HepG2 (cell line): ENCODE results near the gene CACNA2D3. TPM values are rescaled to one million over a fixed set of nuclear protein-coding genes. Genes with fewer than 3 reads are reported as not detected.
A peak's percentile ranks its signal among the peaks of the same experiment; 100 is the strongest.

Experiments
- ATAC-seq: fragments of 200-7000 bp; cut with Tn5 transposase; 3 replicates; pipeline ENCODE4 v1.9.1; 2020; ENCODE audit warnings: mild to moderate bottlenecking, moderate library complexity
- BruUV-seq: library from RNA; stranded (reverse); fragments of 400-500 nt; replicated peaks from 2 replicates; lab custom pipeline; 2021; lab: Mats Ljungman, UMichigan
- CTCF ChIA-PET: fragments of 300-600 bp; formaldehyde crosslinking; extraction: SDS; loops from one replicate; lab custom pipeline; 2021; ENCODE audit warnings: low total read pairs, inconsistent platforms, low intra/inter-chr PET ratio; lab: Yijun Ruan, JAX
- POLR2A ChIA-PET: fragments of 350-600 bp; sonication (Branson Sonifier 250); formaldehyde crosslinking; loops from one replicate; lab custom pipeline; 2020; ENCODE audit warnings: antibody characterized with exemption, inconsistent platforms; lab: Yijun Ruan, JAX
- DNase-seq: peaks from one replicate; pipeline ENCODE4 v3.0.0-alpha.2; 2015; ENCODE audit warnings: low spot score
- FAIRE-seq: peaks from 3 replicates; lab custom pipeline; 2011; peaks lifted over from hg19 to GRCh38; lab: Jason Lieb, UNC
- H2AFZ ChIP-seq: one replicate; pipeline ENCODE4 v1.6.1; 2011; ENCODE audit warnings: low read length, inconsistent platforms
- H3K27ac ChIP-seq: fragments of 300-600 bp; 3 replicates; pipeline ENCODE4 v1.8.0; 2011; ENCODE audit warnings: mixed run types, mild to moderate bottlenecking, mixed read lengths, low read length, inconsistent platforms; ENCODE audit not compliant: insufficient read depth; ENCODE audit errors: extremely low read length
- H3K27me3 ChIP-seq, 2 experiments: fragments of 200-600 bp in 1 of 2; 2 replicates in 1 of 2; 3 replicates in 1 of 2; pipeline versions ENCODE4 v1.6.0 to v1.8.0; 2011; ENCODE audit warnings: low read length in 2 of 2, mild to moderate bottlenecking in 2 of 2, moderate library complexity in 2 of 2, inconsistent platforms in 1 of 2; ENCODE audit not compliant: insufficient read depth in 2 of 2, control insufficient read depth in 1 of 2
- H3K36me3 ChIP-seq, 2 experiments: fragments of 200-600 bp in 1 of 2; replicated peaks in 1 of 2; 2 replicates in 1 of 2; 3 replicates in 1 of 2; pipeline versions ENCODE4 v1.5.1 to v1.8.0; 2011; ENCODE audit warnings: low read length in 2 of 2, inconsistent platforms in 1 of 2; ENCODE audit not compliant: insufficient read depth in 2 of 2, control insufficient read depth in 1 of 2
- H3K4me1 ChIP-seq: 2 replicates; pipeline ENCODE4 v1.5.1; 2012; ENCODE audit warnings: low read length, inconsistent platforms; ENCODE audit not compliant: insufficient read depth
- H3K4me2 ChIP-seq: 2 replicates; pipeline ENCODE4 v1.6.0; 2011; ENCODE audit warnings: low read depth, low read length, inconsistent platforms
- H3K4me3 ChIP-seq, 3 experiments: fragments of 200-600 bp in 1 of 3; sonication (generic), shearing (Covaris generic) in 1 of 3; replicated peaks in 1 of 3; 2 replicates each; pipeline ENCODE4 v1.5.1; 2011 to 2016; ENCODE audit warnings: low read length in 3 of 3, inconsistent platforms in 2 of 3, low read depth in 2 of 3, mild to moderate bottlenecking in 2 of 3, control low read depth in 1 of 3, mixed read lengths in 1 of 3; ENCODE audit not compliant: insufficient read depth in 1 of 3
- H3K79me2 ChIP-seq: one replicate; pipeline ENCODE4 v1.6.1; 2011; ENCODE audit warnings: low read length, inconsistent platforms; ENCODE audit not compliant: insufficient read depth
- H3K9ac ChIP-seq: 2 replicates; pipeline ENCODE4 v1.6.0; 2011; ENCODE audit warnings: mild to moderate bottlenecking, low read depth, low read length, inconsistent platforms; ENCODE audit not compliant: insufficient read depth
- H3K9me3 ChIP-seq: 2 replicates; pipeline ENCODE4 v1.5.1; 2012; ENCODE audit warnings: mild to moderate bottlenecking, low read length
- H4K20me1 ChIP-seq: 2 replicates; pipeline ENCODE4 v1.6.0; 2011; ENCODE audit warnings: inconsistent platforms, mild to moderate bottlenecking, low read length, moderate library complexity; ENCODE audit not compliant: insufficient read depth
- CREB1 ChIP-seq, 2 experiments: fragments of 450-650 bp in 1 of 2; IDR thresholded peaks; 2 replicates each; pipeline ENCODE4 v1.6.1; 2016 to 2017; ENCODE audit warnings: control low read depth in 1 of 2, mild to moderate bottlenecking in 1 of 2, missing compliant biosample characterization in 1 of 2, missing genetic modification characterization in 1 of 2
- FOXA1 ChIP-seq, 2 experiments: fragments of 450-650 bp in 1 of 2; sonication (generic) in 1 of 2; formaldehyde crosslinking in 1 of 2; IDR thresholded peaks; 2 replicates each; pipeline versions ENCODE4 v1.4.0 to v1.6.1; 2016 to 2020; ENCODE audit warnings: missing genetic modification reagents in 1 of 2
- PHF21A ChIP-seq: sonication (generic); formaldehyde crosslinking; IDR thresholded peaks from 2 replicates; pipeline ENCODE4 v1.5.0; 2020; ENCODE audit warnings: mild to moderate bottlenecking, missing genetic modification reagents
- TBX3 ChIP-seq: fragments of 450-650 bp; IDR thresholded peaks from 2 replicates; pipeline ENCODE4 v1.6.1; 2017; ENCODE audit warnings: antibody characterized with exemption, mild to moderate bottlenecking, inconsistent platforms, borderline replicate concordance
- ZNF230 ChIP-seq: sonication (generic); formaldehyde crosslinking; IDR thresholded peaks from 2 replicates; pipeline ENCODE4 v1.4.0; 2020; ENCODE audit warnings: mild to moderate bottlenecking, missing genetic modification reagents
- ZNF331 ChIP-seq: sonication (generic); formaldehyde crosslinking; IDR thresholded peaks from 2 replicates; pipeline ENCODE4 v1.4.0; 2020; ENCODE audit warnings: missing genetic modification reagents
- ZNF589 ChIP-seq: sonication (generic); formaldehyde crosslinking; conservative IDR thresholded peaks from 2 replicates; pipeline ENCODE4 v1.8.0; 2022; ENCODE audit warnings: mild to moderate bottlenecking, moderate library complexity, missing genetic modification reagents
- ZNF674 ChIP-seq: sonication (generic); formaldehyde crosslinking; IDR thresholded peaks from 2 replicates; pipeline ENCODE4 v1.5.0; 2020; ENCODE audit warnings: low read depth, mild to moderate bottlenecking, missing genetic modification reagents
- ZNF713 ChIP-seq: sonication (generic); formaldehyde crosslinking; IDR thresholded peaks from 2 replicates; pipeline ENCODE4 v1.4.0; 2020; ENCODE audit warnings: mild to moderate bottlenecking, missing genetic modification reagents
- WGBS: methylation state at CpG from one replicate; pipeline ENCODE4 v1.1.6; 2017; ENCODE audit warnings: low lambda C conversion rate; 5-methylcytosine and 5-hydroxymethylcytosine counted together
- in situ Hi-C: cut with HindIII; loops from 2 replicates; pipeline ENCODE4 v1.10.0; 2017; ENCODE audit warnings: low pct_unique_long_range_greater_than_20kb; ENCODE audit not compliant: extremely low pct_ligation_motif_present
- intact Hi-C: fragments of 100-400 bp; cut with micrococcal nuclease; formaldehyde crosslinking; loops from one replicate; pipeline ENCODE4 v1.10.0; 2022; ENCODE audit not compliant: unreplicated experiment
- polyA plus RNA-seq, 8 experiments: library from polyadenylated mRNA; depleted of rRNA in 3 of 8; stranded (reverse) in 7 of 8; unstranded in 1 of 8; fragments of >200 nt; fragmentation: Illumina TruSeq in 4 of 8; extraction: Trizol in 4 of 8; gene quantifications; 2 replicates each; pipeline versions ENCODE4 v1.2.1 to v1.2.3, GENCODE V29; 2011 to 2016; ENCODE audit warnings: low read depth in 4 of 8, missing spikeins in 1 of 8, mixed read lengths in 1 of 8; ENCODE audit not compliant: insufficient read depth in 1 of 8
- total RNA-seq, 5 experiments: library from RNA; depleted of rRNA; stranded (reverse); fragments of >200 nt; fragmentation: Illumina TruSeq; extraction: Trizol; gene quantifications; 2 replicates each; pipeline ENCODE4 v1.2.3, GENCODE V29; 2016; ENCODE audit warnings: low read depth in 1 of 5
- TF ChIP-seq, protein P1 (sequence below): sonication (generic); formaldehyde crosslinking; IDR thresholded peaks from 2 replicates; pipeline ENCODE4 v1.5.0; 2020; ENCODE audit warnings: mild to moderate bottlenecking, missing genetic modification reagents
- TF ChIP-seq, protein P2 (sequence below): fragments of 450-650 bp; IDR thresholded peaks from 2 replicates; pipeline ENCODE4 v1.6.1; 2016
- TF ChIP-seq, protein P3 (sequence below): sonication (generic); formaldehyde crosslinking; IDR thresholded peaks from 2 replicates; pipeline ENCODE4 v1.8.0; 2022; ENCODE audit warnings: low read depth, missing genetic modification reagents

The CACNA2D3 gene
- total and polyA plus RNA-seq, 2 of the 13 experiments (the other 11 are each of a cell fraction or from before 2014, with no cell fraction given), result not detected

DNA sequence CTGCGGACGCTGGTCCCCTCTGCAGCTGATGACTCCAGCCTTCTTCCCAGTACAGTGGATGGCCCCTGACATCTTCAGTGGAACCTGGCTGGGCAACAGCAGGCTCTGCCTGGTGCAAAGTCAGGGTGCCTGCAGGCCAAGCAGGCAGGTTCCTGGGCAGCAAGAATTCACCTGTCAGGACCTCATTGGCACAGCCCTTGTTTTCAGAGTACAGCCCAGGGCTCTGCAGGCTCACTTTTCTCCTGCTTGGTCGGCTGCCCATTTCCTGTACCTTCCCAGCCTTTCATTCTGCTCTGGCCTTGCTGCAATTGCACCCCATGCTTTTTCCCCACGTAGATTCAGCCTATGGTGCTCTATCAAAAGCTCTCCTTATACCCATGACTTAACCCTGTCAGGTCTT, 749.5 kb downstream of the CACNA2D3 start:
- Histone ChIP-seq H3K4me1 (no peaks in the 10 kb centered on the region), H3K27me3 (peaks cover 0 to 9% of the 10 kb centered on the region in 2 experiments; a peak in 1 of 5 replicates), H3K79me2 (no peaks in the 10 kb centered on the region), H4K20me1 (no peaks in the 10 kb centered on the region), H3K4me2 (no peak overlapping the region), H3K36me3 (no peaks in the 10 kb centered on the region), H3K4me3 (no peak overlapping the region), H3K27ac (no peak overlapping the region), H3K9ac (no peak overlapping the region), H3K9me3 (no peaks in the 10 kb centered on the region), H2AFZ (no peak overlapping the region)
- POLR2A ChIA-PET, result no interaction called here
- in situ Hi-C loops, result loop anchor here (25.0 kb wide), 3 partner anchors 865 to 1390 kb away; no protein-coding TSS in a partner anchor
- TF ChIP-seq ZNF713 (CRISPR knock-in tag) (no peak), ZNF230 (no peak), TBX3 (no peak), CREB1 (IDR thresholded peaks at IDR 0.05) (no peak), CREB1 (CRISPR knock-in tag; IDR thresholded peaks at IDR 0.05) (no peak), ZNF589 (no peak), PHF21A (no peak), ZNF331 (CRISPR knock-in tag) (no peak)
- WGBS, result 3% methylated on average over 2 of the region's 4 CpGs
- DNase-seq (no peak), ATAC-seq (no peak), FAIRE-seq (no peak)
- intact Hi-C loops, result no loop called here
- CTCF ChIA-PET, result no interaction called here
- BruUV-seq, result no TSS peak

DNA sequence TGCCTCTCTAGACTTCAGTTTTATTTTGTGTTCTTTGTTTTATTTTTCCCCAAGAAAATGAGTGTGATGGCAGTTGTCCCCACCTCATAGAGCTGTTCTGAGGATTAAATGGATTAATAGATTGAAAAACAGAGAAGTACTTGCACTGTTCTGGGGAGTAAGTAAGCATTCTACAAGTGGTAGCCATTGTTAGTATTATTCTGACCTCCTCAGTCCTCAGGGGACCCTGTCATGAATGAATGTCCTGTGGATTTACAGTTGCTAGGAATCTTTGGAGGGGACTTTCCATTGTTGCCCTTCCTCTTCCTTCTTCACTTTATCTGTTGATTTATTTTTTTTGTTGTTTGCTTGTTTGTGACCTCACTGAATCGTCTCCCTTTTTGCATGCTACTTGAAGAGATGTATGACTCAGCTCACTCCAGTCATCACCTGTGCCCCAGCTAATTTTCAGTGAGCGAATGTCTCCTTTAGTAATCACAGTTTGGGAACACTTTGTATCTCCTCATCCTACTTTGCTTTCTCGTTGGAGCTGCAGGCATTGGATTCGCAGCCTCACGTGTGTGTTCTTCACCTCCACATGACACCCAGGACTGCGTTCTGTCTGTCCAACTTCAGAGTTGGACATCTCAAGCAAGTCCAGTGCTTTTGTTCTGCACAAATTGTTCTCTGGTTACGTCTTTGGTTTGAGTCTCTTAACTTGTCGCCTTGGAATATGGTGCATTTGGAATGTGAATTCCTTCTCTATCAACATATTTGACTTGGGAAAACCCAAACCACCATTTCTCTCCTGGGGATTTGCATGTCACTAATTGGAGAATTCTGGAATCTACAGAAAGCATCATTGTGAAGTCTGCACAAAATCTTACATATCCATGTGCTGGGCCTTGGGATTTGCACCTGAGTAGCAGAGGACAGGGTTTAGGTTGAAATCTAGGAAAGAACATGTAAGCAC, 751.0 kb downstream of the CACNA2D3 start:
- Histone ChIP-seq H3K27ac (no peak overlapping the region), H2AFZ (no peak overlapping the region), H3K4me2 (no peak overlapping the region), H3K36me3 (no peaks in the 10 kb centered on the region), H3K79me2 (no peaks in the 10 kb centered on the region), H4K20me1 (no peaks in the 10 kb centered on the region), H3K4me3 (no peak overlapping the region), H3K9ac (no peak overlapping the region), H3K4me1 (no peaks in the 10 kb centered on the region), H3K9me3 (no peaks in the 10 kb centered on the region), H3K27me3 (peaks cover 0 to 8% of the 10 kb centered on the region in 2 experiments; a peak in 1 of 5 replicates)
- BruUV-seq, result no TSS peak
- TF ChIP-seq ZNF674, result no peak
- 0 out of 2 replicates have a peak, but pooled peaks have one; percentile 9 for TF ChIP-seq CREB1 (IDR thresholded peaks at IDR 0.05)
- TF ChIP-seq CREB1 (CRISPR knock-in tag; IDR thresholded peaks at IDR 0.05), result no peak
- TF ChIP-seq, protein P1, sequence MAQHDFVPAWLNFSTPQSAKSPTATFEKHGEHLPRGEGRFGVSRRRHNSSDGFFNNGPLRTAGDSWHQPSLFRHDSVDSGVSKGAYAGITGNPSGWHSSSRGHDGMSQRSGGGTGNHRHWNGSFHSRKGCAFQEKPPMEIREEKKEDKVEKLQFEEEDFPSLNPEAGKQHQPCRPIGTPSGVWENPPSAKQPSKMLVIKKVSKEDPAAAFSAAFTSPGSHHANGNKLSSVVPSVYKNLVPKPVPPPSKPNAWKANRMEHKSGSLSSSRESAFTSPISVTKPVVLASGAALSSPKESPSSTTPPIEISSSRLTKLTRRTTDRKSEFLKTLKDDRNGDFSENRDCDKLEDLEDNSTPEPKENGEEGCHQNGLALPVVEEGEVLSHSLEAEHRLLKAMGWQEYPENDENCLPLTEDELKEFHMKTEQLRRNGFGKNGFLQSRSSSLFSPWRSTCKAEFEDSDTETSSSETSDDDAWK, result no peak
- TF ChIP-seq, protein P2, sequence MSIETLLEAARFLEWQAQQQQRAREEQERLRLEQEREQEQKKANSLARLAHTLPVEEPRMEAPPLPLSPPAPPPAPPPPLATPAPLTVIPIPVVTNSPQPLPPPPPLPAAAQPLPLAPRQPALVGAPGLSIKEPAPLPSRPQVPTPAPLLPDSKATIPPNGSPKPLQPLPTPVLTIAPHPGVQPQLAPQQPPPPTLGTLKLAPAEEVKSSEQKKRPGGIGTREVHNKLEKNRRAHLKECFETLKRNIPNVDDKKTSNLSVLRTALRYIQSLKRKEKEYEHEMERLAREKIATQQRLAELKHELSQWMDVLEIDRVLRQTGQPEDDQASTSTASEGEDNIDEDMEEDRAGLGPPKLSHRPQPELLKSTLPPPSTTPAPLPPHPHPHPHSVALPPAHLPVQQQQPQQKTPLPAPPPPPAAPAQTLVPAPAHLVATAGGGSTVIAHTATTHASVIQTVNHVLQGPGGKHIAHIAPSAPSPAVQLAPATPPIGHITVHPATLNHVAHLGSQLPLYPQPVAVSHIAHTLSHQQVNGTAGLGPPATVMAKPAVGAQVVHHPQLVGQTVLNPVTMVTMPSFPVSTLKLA, result peak; percentile 73
- TF ChIP-seq, protein P3, sequence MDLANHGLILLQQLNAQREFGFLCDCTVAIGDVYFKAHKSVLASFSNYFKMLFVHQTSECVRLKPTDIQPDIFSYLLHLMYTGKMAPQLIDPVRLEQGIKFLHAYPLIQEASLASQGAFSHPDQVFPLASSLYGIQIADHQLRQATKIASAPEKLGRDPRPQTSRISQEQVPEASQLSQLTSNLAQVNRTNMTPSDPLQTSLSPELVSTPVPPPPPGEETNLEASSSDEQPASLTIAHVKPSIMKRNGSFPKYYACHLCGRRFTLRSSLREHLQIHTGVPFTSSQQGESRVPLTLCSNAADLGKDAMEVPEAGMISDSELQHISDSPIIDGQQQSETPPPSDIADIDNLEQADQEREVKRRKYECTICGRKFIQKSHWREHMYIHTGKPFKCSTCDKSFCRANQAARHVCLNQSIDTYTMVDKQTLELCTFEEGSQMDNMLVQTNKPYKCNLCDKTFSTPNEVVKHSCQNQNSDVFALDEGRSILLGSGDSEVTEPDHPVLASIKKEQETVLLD (CRISPR knock-in tag), result no peak
- no peak for TF ChIP-seq FOXA1 (IDR thresholded peaks at IDR 0.05)
- TF ChIP-seq FOXA1 (CRISPR knock-in tag; IDR thresholded peaks at IDR 0.05), result no peak
- intact Hi-C loops, result no loop called here
- 0% methylated on average over 8 of the region's 8 CpGs for WGBS
- DNase-seq (no peak), FAIRE-seq (no peak), ATAC-seq (no peak)
- in situ Hi-C loops, result loop anchor here (25.0 kb wide), 3 partner anchors 864 to 1389 kb away; no protein-coding TSS in a partner anchor
- CTCF ChIA-PET, result no interaction called here
- POLR2A ChIA-PET, result no interaction called here
